GM19025 (cell line): Measurements from ENCODE around the gene PTPRU.

Experiments
- ATAC-seq: cut with Tn5 transposase; IDR thresholded peaks from one replicate; pipeline ENCODE4 v1.9.1; 2021; ENCODE audit warnings: mild to moderate bottlenecking, low read depth, moderate library complexity; ENCODE audit not compliant: unreplicated experiment

PTPRU gene

GRCh38 chr1:29235955-29236711, at the start of gene PTPRU:
Gene PTPRU (plus strand): TSS chr1:29236522. CDS start chr1:29236645, 123 bp downstream.
- peak; percentile 59 for ATAC-seq

- no peak for ATAC-seq
Observed at GRCh38 chr1:29186707-29187106, 49.6 kb upstream of the PTPRU start.

- ATAC-seq = no peak
Observed at GRCh38 chr1:29190718-29191117, 45.6 kb upstream of the PTPRU start.

- ATAC-seq = no peak
Observed at GRCh38 chr1:29193879-29194455, 42.4 kb upstream of the PTPRU start.

- no peak for ATAC-seq
Observed at GRCh38 chr1:29195881-29196291, 40.4 kb upstream of the PTPRU start.

- ATAC-seq = no peak
Observed at GRCh38 chr1:29196863-29197589, 39.3 kb upstream of the PTPRU start.

- ATAC-seq = no peak
Observed at GRCh38 chr1:29197590-29197924, 38.8 kb upstream of the PTPRU start.

- ATAC-seq = no peak
Observed at GRCh38 chr1:29197993-29198392, 38.3 kb upstream of the PTPRU start.

- no peak for ATAC-seq
Observed at GRCh38 chr1:29200906-29201594, 35.3 kb upstream of the PTPRU start.

- no peak for ATAC-seq
Observed at GRCh38 chr1:29201595-29202051, 34.7 kb upstream of the PTPRU start.

GRCh38 chr1:29202053-29202452, 34.3 kb upstream of the PTPRU start:
- no peak for ATAC-seq

- ATAC-seq = no peak
Observed at GRCh38 chr1:29202584-29203340, 33.6 kb upstream of the PTPRU start.

- ATAC-seq = no peak
Observed at GRCh38 chr1:29208442-29208841, 27.9 kb upstream of the PTPRU start.

- ATAC-seq = no peak
Observed at GRCh38 chr1:29209173-29209572, 27.1 kb upstream of the PTPRU start.

GRCh38 chr1:29210278-29211085, 25.8 kb upstream of the PTPRU start:
- no peak for ATAC-seq

- no peak for ATAC-seq
Observed at GRCh38 chr1:29211086-29212030, 25.0 kb upstream of the PTPRU start.

GRCh38 chr1:29213055-29213454, 23.3 kb upstream of the PTPRU start:
- no peak for ATAC-seq

GRCh38 chr1:29217633-29218032, 18.7 kb upstream of the PTPRU start:
- no peak for ATAC-seq
